Measurements from ENCODE around the gene KLHL8.

- no peak for TF ChIP-seq EZH2 (IDR thresholded peaks at IDR 0.05)
- TF ChIP-seq POLR2AphosphoS5 (IDR thresholded peaks at IDR 0.05; ENCODE audit: borderline replicate concordance, low read depth, low read length), result no peak
- TF ChIP-seq FOXP2 (optimal IDR thresholded peaks at IDR 0.05; ENCODE audit: control extremely low read depth, extremely low read length, insufficient read depth), result no peak
Measured at GRCh38 chr4:87228262-87228860, 7.9 kb upstream of the KLHL8 start.
